GM23338 (cell line): ENCODE data around the gene DDX39B. TPM values are rescaled to one million over a fixed set of nuclear protein-coding genes. Genes with fewer than 3 reads are reported as not detected.

ENCODE experiments used
- ATAC-seq: fragments of 200-7000 bp; cut with Tn5 transposase; 3 replicates; pipeline ENCODE4 v1.9.1; 2020
- DNase-seq: peaks from one replicate; pipeline ENCODE4 v3.0.0-alpha.2; 2015; ENCODE audit warnings: low spot score
- H2AFZ ChIP-seq: fragments of 200-600 bp; sonication (generic); 2 replicates; pipeline ENCODE4 v1.8.0; 2016; ENCODE audit warnings: antibody characterized with exemption, mild to moderate bottlenecking, moderate library complexity
- H3F3A ChIP-seq: fragments of 200-600 bp; sonication (generic); replicated peaks from 2 replicates; pipeline ENCODE4 v1.8.0; 2017; ENCODE audit warnings: antibody characterized with exemption, mixed run types, low read depth
- H3K27ac ChIP-seq: fragments of 200-600 bp; sonication (generic); 2 replicates; pipeline ENCODE4 v1.6.1; 2016; ENCODE audit warnings: low read depth
- H3K27me3 ChIP-seq: fragments of 200-600 bp; sonication (generic); 2 replicates; pipeline ENCODE4 v1.8.0; 2016; ENCODE audit warnings: mild to moderate bottlenecking, mixed run types, moderate library complexity; ENCODE audit not compliant: insufficient read depth
- H3K36me3 ChIP-seq: fragments of 200-600 bp; sonication (generic); 2 replicates; pipeline ENCODE4 v1.8.0; 2016; ENCODE audit warnings: mild to moderate bottlenecking; ENCODE audit not compliant: insufficient read depth
- H3K4me1 ChIP-seq: fragments of 200-600 bp; sonication (generic); 2 replicates; pipeline ENCODE4 v1.8.0; 2016; ENCODE audit warnings: mild to moderate bottlenecking, moderate library complexity; ENCODE audit not compliant: insufficient read depth
- H3K4me2 ChIP-seq: fragments of 200-600 bp; sonication (generic); 2 replicates; pipeline ENCODE4 v1.7.1; 2017; ENCODE audit warnings: mixed run types
- H3K4me3 ChIP-seq: fragments of 200-600 bp; sonication (generic); 2 replicates; pipeline ENCODE4 v1.6.1; 2016; ENCODE audit warnings: mixed run types
- H3K79me2 ChIP-seq: fragments of 200-600 bp; sonication (generic); replicated peaks from 2 replicates; pipeline ENCODE4 v1.8.0; 2017; ENCODE audit warnings: mild to moderate bottlenecking; ENCODE audit not compliant: insufficient read depth
- H3K9me2 ChIP-seq: fragments of 200-600 bp; sonication (generic); 2 replicates; pipeline ENCODE4 v1.8.0; 2017; ENCODE audit not compliant: insufficient read depth
- H4K20me1 ChIP-seq: fragments of 200-600 bp; sonication (generic); replicated peaks from 2 replicates; pipeline ENCODE4 v1.8.0; 2017; ENCODE audit warnings: mild to moderate bottlenecking; ENCODE audit not compliant: insufficient read depth
- H3K27ac Mint-ChIP-seq: 2 replicates; pipeline ENCODE4 v1.8.0; 2020; ENCODE audit warnings: inconsistent platforms, mild to moderate bottlenecking, moderate library complexity, mixed read lengths
- H3K27me3 Mint-ChIP-seq: 3 replicates; pipeline ENCODE4 v1.8.0; 2022; ENCODE audit warnings: low read depth, mild to moderate bottlenecking, moderate library complexity, mixed read lengths, inconsistent platforms; ENCODE audit not compliant: insufficient read depth, poor library complexity
- H3K36me3 Mint-ChIP-seq: 3 replicates; pipeline ENCODE4 v1.8.0; 2021; ENCODE audit warnings: low read depth, mild to moderate bottlenecking, inconsistent platforms, moderate library complexity, mixed read lengths
- H3K4me1 Mint-ChIP-seq: 3 replicates; pipeline ENCODE4 v1.8.0; 2020; ENCODE audit warnings: mild to moderate bottlenecking, inconsistent platforms, mixed read lengths
- H3K4me3 Mint-ChIP-seq: 3 replicates; pipeline ENCODE4 v1.8.0; 2021; ENCODE audit warnings: moderate library complexity, mild to moderate bottlenecking, inconsistent platforms, mixed read lengths
- H3K9me3 Mint-ChIP-seq: 3 replicates; pipeline ENCODE4 v1.8.0; 2020; ENCODE audit warnings: moderate library complexity, mild to moderate bottlenecking, inconsistent platforms, mixed read lengths
- CREB1 ChIP-seq: fragments of 250-450 bp; sonication (Bioruptor Pico); IDR thresholded peaks from 2 replicates; pipeline ENCODE4 v1.5.0; 2020; ENCODE audit warnings: low read depth, mild to moderate bottlenecking, moderate library complexity
- EZH2 ChIP-seq: fragments of 200-600 bp; sonication (generic); IDR thresholded peaks from one replicate; pipeline ENCODE4 v1.8.0; 2017; ENCODE audit warnings: antibody characterized with exemption, mild to moderate bottlenecking, low read depth; ENCODE audit not compliant: unreplicated experiment
- EZH2phosphoT487 ChIP-seq: fragments of 200-600 bp; sonication (generic); IDR thresholded peaks from one replicate; pipeline ENCODE4 v1.8.1; 2018; ENCODE audit warnings: antibody characterized with exemption; ENCODE audit not compliant: unreplicated experiment
- JUNB ChIP-seq: IDR thresholded peaks from one replicate; pipeline ENCODE4 v1.6.1; 2016; ENCODE audit warnings: antibody characterized with exemption; ENCODE audit not compliant: unreplicated experiment
- NANOG ChIP-seq: IDR thresholded peaks from 2 replicates; pipeline ENCODE4 v1.6.1; 2016; ENCODE audit warnings: antibody characterized with exemption, borderline replicate concordance
- POLR2AphosphoS5 ChIP-seq: IDR thresholded peaks from 2 replicates; pipeline ENCODE4 v1.6.1; 2016; ENCODE audit warnings: antibody characterized with exemption, low read depth
- STAT1 ChIP-seq: IDR thresholded peaks from one replicate; pipeline ENCODE4 v1.6.1; 2016; ENCODE audit warnings: antibody characterized with exemption; ENCODE audit not compliant: unreplicated experiment
- ZNF114 ChIP-seq: fragments of 250-450 bp; sonication (Bioruptor Pico); IDR thresholded peaks from 2 replicates; pipeline ENCODE4 v1.5.0; 2020; ENCODE audit warnings: mild to moderate bottlenecking, moderate library complexity
- ZNF331 ChIP-seq: fragments of 250-450 bp; sonication (Bioruptor Pico); IDR thresholded peaks from 2 replicates; pipeline ENCODE4 v1.5.0; 2020; ENCODE audit warnings: low read depth, mild to moderate bottlenecking, moderate library complexity
- polyA plus RNA-seq: library from polyadenylated mRNA; unstranded; fragments of >200 nt; fragmentation: Nextera tagmentation; extraction: Ambion mirVana; gene quantifications from 2 replicates; pipeline ENCODE4 v1.2.1, GENCODE V29; 2016
- total RNA-seq: library from RNA; depleted of rRNA; stranded (reverse); fragments of >200 nt; shearing (Covaris generic); gene quantifications from 2 replicates; pipeline ENCODE4 v1.2.3, GENCODE V29; 2014
- TF ChIP-seq, protein P1 (sequence below), 2 experiments: fragments of 200-600 bp in 1 of 2; sonication (generic) in 1 of 2; conservative IDR thresholded peaks; 2 replicates each; pipeline versions ENCODE4 v1.5.1 to v1.6.1; 2016 to 2017; ENCODE audit warnings: antibody characterized with exemption in 2 of 2, low read depth in 2 of 2, mild to moderate bottlenecking in 2 of 2, moderate library complexity in 1 of 2
- TF ChIP-seq, protein P2 (sequence below): IDR thresholded peaks from one replicate; pipeline ENCODE4 v1.6.1; 2018; ENCODE audit warnings: antibody characterized with exemption; ENCODE audit not compliant: unreplicated experiment
- TF ChIP-seq, protein P3 (sequence below): fragments of 250-450 bp; sonication (Bioruptor Pico); IDR thresholded peaks from 2 replicates; pipeline ENCODE4 v1.5.0; 2020; ENCODE audit warnings: mild to moderate bottlenecking, moderate library complexity
- TF ChIP-seq, protein P4 (sequence below): IDR thresholded peaks from 2 replicates; pipeline ENCODE4 v1.6.1; 2016; ENCODE audit warnings: antibody characterized with exemption

DDX39B gene
- total and polyA plus RNA-seq, 2 experiments from 2014 or later, result 341 to 849 TPM

DNA sequence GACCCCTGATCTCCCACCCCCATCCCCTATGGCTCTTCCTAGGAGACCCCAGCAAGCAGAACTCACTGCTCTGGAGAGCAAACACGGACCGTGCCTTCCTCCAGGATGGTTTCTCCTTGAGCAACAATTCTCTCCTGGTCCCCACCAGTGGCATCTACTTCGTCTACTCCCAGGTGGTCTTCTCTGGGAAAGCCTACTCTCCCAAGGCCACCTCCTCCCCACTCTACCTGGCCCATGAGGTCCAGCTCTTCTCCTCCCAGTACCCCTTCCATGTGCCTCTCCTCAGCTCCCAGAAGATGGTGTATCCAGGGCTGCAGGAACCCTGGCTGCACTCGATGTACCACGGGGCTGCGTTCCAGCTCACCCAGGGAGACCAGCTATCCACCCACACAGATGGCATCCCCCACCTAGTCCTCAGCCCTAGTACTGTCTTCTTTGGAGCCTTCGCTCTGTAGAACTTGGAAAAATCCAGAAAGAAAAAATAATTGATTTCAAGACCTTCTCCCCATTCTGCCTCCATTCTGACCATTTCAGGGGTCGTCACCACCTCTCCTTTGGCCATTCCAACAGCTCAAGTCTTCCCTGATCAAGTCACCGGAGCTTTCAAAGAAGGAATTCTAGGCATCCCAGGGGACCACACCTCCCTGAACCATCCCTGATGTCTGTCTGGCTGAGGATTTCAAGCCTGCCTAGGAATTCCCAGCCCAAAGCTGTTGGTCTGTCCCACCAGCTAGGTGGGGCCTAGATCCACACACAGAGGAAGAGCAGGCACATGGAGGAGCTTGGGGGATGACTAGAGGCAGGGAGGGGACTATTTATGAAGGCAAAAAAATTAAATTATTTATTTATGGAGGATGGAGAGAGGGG lies 31.7 kb upstream of the DDX39B start:
- H3K4me3 Mint-ChIP-seq, result no peak overlapping the region; the same call in 2 of the 3 replicates
- no peak overlapping the region for H3K27ac Mint-ChIP-seq
- TF ChIP-seq EZH2, result no peak
- TF ChIP-seq, protein P1, sequence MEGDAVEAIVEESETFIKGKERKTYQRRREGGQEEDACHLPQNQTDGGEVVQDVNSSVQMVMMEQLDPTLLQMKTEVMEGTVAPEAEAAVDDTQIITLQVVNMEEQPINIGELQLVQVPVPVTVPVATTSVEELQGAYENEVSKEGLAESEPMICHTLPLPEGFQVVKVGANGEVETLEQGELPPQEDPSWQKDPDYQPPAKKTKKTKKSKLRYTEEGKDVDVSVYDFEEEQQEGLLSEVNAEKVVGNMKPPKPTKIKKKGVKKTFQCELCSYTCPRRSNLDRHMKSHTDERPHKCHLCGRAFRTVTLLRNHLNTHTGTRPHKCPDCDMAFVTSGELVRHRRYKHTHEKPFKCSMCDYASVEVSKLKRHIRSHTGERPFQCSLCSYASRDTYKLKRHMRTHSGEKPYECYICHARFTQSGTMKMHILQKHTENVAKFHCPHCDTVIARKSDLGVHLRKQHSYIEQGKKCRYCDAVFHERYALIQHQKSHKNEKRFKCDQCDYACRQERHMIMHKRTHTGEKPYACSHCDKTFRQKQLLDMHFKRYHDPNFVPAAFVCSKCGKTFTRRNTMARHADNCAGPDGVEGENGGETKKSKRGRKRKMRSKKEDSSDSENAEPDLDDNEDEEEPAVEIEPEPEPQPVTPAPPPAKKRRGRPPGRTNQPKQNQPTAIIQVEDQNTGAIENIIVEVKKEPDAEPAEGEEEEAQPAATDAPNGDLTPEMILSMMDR (conservative IDR thresholded peaks at IDR 0.05; ENCODE audit: low read depth in 2 of 2), result no peak
- TF ChIP-seq, protein P2, sequence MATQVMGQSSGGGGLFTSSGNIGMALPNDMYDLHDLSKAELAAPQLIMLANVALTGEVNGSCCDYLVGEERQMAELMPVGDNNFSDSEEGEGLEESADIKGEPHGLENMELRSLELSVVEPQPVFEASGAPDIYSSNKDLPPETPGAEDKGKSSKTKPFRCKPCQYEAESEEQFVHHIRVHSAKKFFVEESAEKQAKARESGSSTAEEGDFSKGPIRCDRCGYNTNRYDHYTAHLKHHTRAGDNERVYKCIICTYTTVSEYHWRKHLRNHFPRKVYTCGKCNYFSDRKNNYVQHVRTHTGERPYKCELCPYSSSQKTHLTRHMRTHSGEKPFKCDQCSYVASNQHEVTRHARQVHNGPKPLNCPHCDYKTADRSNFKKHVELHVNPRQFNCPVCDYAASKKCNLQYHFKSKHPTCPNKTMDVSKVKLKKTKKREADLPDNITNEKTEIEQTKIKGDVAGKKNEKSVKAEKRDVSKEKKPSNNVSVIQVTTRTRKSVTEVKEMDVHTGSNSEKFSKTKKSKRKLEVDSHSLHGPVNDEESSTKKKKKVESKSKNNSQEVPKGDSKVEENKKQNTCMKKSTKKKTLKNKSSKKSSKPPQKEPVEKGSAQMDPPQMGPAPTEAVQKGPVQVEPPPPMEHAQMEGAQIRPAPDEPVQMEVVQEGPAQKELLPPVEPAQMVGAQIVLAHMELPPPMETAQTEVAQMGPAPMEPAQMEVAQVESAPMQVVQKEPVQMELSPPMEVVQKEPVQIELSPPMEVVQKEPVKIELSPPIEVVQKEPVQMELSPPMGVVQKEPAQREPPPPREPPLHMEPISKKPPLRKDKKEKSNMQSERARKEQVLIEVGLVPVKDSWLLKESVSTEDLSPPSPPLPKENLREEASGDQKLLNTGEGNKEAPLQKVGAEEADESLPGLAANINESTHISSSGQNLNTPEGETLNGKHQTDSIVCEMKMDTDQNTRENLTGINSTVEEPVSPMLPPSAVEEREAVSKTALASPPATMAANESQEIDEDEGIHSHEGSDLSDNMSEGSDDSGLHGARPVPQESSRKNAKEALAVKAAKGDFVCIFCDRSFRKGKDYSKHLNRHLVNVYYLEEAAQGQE, result no peak
- no peak for TF ChIP-seq CREB1
- TF ChIP-seq NANOG, result no peak
- TF ChIP-seq STAT1, result no peak
- TF ChIP-seq ZNF114 (CRISPR knock-in tag), result no peak
- TF ChIP-seq, protein P3, sequence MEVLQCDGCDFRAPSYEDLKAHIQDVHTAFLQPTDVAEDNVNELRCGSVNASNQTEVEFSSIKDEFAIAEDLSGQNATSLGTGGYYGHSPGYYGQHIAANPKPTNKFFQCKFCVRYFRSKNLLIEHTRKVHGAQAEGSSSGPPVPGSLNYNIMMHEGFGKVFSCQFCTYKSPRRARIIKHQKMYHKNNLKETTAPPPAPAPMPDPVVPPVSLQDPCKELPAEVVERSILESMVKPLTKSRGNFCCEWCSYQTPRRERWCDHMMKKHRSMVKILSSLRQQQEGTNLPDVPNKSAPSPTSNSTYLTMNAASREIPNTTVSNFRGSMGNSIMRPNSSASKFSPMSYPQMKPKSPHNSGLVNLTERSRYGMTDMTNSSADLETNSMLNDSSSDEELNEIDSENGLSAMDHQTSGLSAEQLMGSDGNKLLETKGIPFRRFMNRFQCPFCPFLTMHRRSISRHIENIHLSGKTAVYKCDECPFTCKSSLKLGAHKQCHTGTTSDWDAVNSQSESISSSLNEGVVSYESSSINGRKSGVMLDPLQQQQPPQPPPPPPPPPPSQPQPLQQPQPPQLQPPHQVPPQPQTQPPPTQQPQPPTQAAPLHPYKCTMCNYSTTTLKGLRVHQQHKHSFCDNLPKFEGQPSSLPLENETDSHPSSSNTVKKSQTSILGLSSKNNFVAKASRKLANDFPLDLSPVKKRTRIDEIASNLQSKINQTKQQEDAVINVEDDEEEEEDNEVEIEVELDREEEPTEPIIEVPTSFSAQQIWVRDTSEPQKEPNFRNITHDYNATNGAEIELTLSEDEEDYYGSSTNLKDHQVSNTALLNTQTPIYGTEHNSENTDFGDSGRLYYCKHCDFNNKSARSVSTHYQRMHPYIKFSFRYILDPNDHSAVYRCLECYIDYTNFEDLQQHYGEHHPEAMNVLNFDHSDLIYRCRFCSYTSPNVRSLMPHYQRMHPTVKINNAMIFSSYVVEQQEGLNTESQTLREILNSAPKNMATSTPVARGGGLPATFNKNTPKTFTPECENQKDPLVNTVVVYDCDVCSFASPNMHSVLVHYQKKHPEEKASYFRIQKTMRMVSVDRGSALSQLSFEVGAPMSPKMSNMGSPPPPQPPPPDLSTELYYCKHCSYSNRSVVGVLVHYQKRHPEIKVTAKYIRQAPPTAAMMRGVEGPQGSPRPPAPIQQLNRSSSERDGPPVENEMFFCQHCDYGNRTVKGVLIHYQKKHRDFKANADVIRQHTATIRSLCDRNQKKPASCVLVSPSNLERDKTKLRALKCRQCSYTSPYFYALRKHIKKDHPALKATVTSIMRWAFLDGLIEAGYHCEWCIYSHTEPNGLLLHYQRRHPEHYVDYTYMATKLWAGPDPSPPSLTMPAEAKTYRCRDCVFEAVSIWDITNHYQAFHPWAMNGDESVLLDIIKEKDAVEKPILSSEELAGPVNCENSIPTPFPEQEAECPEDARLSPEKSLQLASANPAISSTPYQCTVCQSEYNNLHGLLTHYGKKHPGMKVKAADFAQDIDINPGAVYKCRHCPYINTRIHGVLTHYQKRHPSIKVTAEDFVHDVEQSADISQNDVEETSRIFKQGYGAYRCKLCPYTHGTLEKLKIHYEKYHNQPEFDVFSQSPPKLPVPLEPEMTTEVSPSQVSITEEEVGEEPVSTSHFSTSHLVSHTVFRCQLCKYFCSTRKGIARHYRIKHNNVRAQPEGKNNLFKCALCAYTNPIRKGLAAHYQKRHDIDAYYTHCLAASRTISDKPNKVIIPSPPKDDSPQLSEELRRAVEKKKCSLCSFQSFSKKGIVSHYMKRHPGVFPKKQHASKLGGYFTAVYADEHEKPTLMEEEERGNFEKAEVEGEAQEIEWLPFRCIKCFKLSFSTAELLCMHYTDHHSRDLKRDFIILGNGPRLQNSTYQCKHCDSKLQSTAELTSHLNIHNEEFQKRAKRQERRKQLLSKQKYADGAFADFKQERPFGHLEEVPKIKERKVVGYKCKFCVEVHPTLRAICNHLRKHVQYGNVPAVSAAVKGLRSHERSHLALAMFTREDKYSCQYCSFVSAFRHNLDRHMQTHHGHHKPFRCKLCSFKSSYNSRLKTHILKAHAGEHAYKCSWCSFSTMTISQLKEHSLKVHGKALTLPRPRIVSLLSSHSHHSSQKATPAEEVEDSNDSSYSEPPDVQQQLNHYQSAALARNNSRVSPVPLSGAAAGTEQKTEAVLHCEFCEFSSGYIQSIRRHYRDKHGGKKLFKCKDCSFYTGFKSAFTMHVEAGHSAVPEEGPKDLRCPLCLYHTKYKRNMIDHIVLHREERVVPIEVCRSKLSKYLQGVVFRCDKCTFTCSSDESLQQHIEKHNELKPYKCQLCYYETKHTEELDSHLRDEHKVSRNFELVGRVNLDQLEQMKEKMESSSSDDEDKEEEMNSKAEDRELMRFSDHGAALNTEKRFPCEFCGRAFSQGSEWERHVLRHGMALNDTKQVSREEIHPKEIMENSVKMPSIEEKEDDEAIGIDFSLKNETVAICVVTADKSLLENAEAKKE (CRISPR knock-in tag), result no peak
- TF ChIP-seq EZH2phosphoT487, result no peak
- no peak for TF ChIP-seq POLR2AphosphoS5
- no peak for TF ChIP-seq ZNF331
- TF ChIP-seq JUNB, result no peak
- TF ChIP-seq, protein P4, sequence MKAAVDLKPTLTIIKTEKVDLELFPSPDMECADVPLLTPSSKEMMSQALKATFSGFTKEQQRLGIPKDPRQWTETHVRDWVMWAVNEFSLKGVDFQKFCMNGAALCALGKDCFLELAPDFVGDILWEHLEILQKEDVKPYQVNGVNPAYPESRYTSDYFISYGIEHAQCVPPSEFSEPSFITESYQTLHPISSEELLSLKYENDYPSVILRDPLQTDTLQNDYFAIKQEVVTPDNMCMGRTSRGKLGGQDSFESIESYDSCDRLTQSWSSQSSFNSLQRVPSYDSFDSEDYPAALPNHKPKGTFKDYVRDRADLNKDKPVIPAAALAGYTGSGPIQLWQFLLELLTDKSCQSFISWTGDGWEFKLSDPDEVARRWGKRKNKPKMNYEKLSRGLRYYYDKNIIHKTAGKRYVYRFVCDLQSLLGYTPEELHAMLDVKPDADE, result no peak

More for the DNA sequence above, 31.7 kb upstream of the DDX39B start:
- Histone ChIP-seq H3K9me2 (no peaks in the 10 kb centered on the region), H3K4me1 (no peaks in the 10 kb centered on the region), H4K20me1 (no peaks in the 10 kb centered on the region), H3K27me3 (no peaks in the 10 kb centered on the region), H2AFZ (0 out of 2 replicates have a peak overlapping the region, but pooled peaks have one; percentile 47), H3K79me2 (no peaks in the 10 kb centered on the region), H3F3A (no peaks in the 10 kb centered on the region), H3K36me3 (no peaks in the 10 kb centered on the region), H3K4me3 (no peak overlapping the region), H3K27ac (no peak overlapping the region), H3K4me2 (no peak overlapping the region)
- Mint-ChIP-seq H3K9me3 (no peaks in the 10 kb centered on the region; the same call in 2 of the 3 replicates), H3K4me1 (peaks cover 11% of the 10 kb centered on the region), H3K36me3 (no peaks in the 10 kb centered on the region; the same call in 2 of the 3 replicates), H3K27me3 (peaks cover 20% of the 10 kb centered on the region)
- DNase-seq (no peak), ATAC-seq (no peak)
